Fibroblast of pulmonary artery (primary cell): Measurements from ENCODE around the gene COL25A1.

Experiments
- DNase-seq: peaks from one replicate; pipeline ENCODE4 v3.0.0-alpha.2; 2010; ENCODE audit warnings: low read depth
- H3K4me3 ChIP-seq: replicated peaks from 2 replicates; pipeline ENCODE4 v1.5.1; 2011; ENCODE audit warnings: low read depth, mild to moderate bottlenecking, control low read depth, low read length, moderate library complexity
- TF ChIP-seq, protein P1 (sequence below): IDR thresholded peaks from 2 replicates; pipeline ENCODE4 v1.5.1; 2011; ENCODE audit warnings: mild to moderate bottlenecking, control low read depth, low read length, inconsistent platforms; ENCODE audit errors: missing control alignments

Gene COL25A1

DNA sequence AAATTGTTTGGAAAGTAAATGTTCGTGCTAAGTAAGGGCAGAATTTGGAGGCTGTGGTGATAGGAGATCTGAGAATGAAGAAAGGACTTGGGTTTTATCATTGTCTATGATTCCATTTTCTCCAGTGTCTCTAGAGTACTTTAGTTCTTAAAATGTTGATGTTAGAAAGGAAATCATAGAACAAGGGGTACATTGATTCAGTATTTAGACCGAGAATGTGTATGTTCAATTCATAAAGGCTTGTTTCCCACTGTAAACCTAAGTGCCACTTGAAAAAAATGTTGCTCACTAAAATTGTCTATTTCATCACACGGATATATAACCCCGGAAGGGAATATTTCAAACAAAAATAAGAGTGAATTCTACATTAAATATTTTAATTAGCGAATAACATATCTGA, 380.3 kb downstream of the COL25A1 start:
- H3K4me3 ChIP-seq: no peak overlapping the region
- TF ChIP-seq, protein P1, sequence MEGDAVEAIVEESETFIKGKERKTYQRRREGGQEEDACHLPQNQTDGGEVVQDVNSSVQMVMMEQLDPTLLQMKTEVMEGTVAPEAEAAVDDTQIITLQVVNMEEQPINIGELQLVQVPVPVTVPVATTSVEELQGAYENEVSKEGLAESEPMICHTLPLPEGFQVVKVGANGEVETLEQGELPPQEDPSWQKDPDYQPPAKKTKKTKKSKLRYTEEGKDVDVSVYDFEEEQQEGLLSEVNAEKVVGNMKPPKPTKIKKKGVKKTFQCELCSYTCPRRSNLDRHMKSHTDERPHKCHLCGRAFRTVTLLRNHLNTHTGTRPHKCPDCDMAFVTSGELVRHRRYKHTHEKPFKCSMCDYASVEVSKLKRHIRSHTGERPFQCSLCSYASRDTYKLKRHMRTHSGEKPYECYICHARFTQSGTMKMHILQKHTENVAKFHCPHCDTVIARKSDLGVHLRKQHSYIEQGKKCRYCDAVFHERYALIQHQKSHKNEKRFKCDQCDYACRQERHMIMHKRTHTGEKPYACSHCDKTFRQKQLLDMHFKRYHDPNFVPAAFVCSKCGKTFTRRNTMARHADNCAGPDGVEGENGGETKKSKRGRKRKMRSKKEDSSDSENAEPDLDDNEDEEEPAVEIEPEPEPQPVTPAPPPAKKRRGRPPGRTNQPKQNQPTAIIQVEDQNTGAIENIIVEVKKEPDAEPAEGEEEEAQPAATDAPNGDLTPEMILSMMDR: no peak
- no peak for DNase-seq

DNA sequence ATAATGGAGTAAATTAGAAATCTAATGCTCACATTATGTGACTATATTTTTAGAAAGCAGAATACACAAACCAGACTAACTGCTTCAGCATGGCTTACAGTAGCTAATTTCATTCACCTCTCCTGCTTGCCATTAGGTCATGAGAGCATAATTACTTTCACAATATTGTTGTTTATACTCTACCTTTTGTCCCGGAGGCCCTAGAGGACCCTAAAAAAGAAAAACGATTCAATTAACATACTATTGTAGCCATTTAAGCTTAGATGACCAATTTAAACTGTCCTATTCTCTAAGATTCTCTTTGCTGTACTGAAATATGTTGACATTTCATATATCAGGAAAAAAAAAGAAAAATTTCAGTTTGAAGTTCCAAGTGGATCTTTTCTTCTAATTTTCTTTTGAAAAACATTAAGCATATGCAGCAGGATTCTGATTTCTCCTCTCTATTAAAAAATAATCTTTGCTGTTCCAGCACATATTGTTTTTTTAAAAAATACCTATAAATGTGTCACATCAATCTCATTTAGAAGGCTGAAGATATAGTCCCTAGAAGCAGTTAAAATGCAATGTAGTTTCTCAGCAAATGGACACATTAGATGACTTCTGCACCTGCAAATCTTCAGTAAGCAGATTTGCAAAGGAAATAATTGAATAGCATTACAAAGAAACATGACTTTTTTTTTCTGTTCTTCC, 381.9 kb downstream of the COL25A1 start:
- TF ChIP-seq, protein P1: no peak
- no peak overlapping the region for H3K4me3 ChIP-seq
- DNase-seq: no peak

DNA sequence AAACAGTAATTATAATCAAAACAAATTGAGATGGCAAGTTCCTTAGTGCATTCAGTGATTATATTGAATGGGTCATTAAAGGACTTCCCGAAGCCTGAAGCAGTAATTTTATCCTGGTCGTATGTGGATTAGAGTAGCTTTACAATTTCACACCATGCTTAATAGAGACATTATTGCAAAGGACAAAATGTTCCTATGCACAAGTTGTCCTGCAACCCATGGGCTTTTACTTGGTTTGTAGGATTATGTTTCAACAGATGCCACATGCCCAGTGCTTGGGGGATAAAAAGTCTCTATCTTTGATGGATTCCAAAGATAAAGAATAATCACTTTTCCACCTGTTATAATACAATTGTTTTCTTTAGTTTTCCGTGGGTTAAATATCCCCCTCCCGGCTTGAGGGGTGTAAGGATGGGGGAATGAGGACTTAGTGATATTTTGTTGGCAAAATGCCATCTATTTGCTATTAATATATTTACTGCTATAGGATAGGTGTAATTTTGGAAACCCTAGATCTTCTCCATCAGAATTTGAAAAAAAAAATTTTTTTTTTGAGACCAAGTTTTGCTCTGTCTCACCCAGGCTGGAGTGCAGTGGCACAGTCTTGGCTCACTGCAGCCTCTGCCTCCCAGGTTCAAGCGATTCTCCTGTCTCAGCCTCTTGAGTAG, 383.1 kb downstream of the COL25A1 start:
- DNase-seq: no peak
- TF ChIP-seq, protein P1: no peak
- no peak overlapping the region for H3K4me3 ChIP-seq

DNA sequence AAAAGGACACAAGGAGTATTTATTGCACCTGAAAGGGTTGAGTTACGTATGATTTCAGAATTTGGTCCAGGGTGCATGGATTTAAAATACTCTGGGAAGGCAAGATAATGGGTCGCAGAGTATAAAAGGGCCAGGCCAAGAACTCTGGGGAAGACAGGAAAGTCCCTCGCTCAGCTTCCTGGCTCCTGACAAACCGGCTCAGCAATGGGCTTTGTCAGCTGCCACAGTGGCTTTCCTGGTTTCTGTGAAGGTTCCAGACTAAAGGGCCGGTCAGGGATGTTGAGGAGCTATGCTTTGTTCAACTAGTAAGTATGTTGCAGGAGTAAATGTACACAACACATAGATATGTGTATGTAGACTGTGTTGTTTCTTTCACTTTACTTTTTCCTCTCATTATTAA, 385.2 kb downstream of the COL25A1 start:
- no peak for DNase-seq
- no peak overlapping the region for H3K4me3 ChIP-seq
- TF ChIP-seq, protein P1: no peak

DNA sequence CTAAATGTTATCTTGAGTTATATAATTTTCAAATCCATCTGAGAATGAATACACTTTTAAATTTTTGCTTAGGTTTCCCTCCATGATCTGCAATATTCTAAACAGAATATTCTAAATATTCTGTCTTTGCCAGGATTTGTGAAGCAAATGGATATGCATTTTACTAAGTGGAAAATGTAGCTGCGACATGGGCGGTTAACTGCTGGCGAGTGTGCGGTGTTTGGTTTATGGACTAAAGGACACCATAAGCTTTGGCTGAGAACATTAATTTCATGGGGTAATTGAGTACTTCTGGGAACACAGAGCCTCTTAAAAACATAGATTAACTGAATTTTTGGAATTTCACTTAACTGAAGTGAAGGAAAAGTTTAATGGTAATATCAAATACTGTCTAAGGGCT, 385.8 kb downstream of the COL25A1 start:
- H3K4me3 ChIP-seq: no peak overlapping the region
- DNase-seq: no peak
- TF ChIP-seq, protein P1: no peak

DNA sequence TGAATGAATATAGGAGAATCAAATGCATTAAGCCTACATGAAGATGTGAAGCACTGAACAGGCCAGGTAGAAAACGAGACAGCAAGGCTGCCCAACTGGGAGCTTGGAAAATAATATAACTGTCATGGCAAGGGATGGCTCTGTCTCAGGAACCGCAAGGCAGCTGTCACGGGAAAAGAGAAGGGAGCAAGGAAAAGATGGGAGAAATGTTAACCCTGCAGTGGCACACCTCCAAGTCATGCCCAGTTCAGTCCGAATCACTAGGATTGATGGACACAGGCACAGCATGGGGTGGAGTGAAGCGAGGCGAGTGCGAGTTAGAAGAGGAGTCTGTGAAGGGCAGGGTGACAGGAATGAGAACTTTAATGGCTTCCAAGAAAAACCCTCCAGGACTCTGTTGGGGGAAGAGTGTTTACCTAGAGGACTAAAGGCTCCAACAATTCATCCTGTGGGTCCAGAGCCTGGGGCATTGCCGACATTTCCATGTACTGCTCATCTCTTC, 395.5 kb downstream of the COL25A1 start:
- H3K4me3 ChIP-seq: no peak overlapping the region
- TF ChIP-seq, protein P1: no peak
- no peak for DNase-seq
